Endothelial cell of umbilical vein (primary cell): ENCODE measurements around the gene SAPCD2. TPM values are rescaled to one million over a fixed set of nuclear protein-coding genes. Genes with fewer than 3 reads are reported as not detected.

Experiments
- BruUV-seq: library from RNA; stranded (reverse); fragments of 400-500 nt; replicated peaks from 2 replicates; lab custom pipeline; 2021; lab: Mats Ljungman, UMichigan
- CTCF ChIA-PET: fragments of 300-600, 350-600 bp; sonication (Branson Sonifier 250); formaldehyde crosslinking; loops from one replicate; lab custom pipeline; 2021; ENCODE audit warnings: antibody characterized with exemption, inconsistent platforms; lab: Charles Lee
- POLR2A ChIA-PET: fragments of 300-600, 350-600 bp; sonication (Branson Sonifier 250); formaldehyde crosslinking; loops from one replicate; lab custom pipeline; 2021; ENCODE audit warnings: antibody characterized with exemption, inconsistent platforms; lab: Charles Lee
- DNase-seq: peaks from one replicate; pipeline ENCODE4 v3.0.0-alpha.2; 2011; ENCODE audit warnings: low read depth, low spot score
- FAIRE-seq: peaks from 2 replicates; lab custom pipeline; 2011; peaks lifted over from hg19 to GRCh38; lab: Jason Lieb, UNC
- H2AFZ ChIP-seq: 2 replicates; pipeline ENCODE4 v1.6.0; 2012; ENCODE audit warnings: low read depth, low read length, control low read depth, inconsistent platforms
- H3K27ac ChIP-seq: 2 replicates; pipeline ENCODE4 v1.5.1; 2011; ENCODE audit warnings: low read depth, mild to moderate bottlenecking, control low read depth, low read length, moderate library complexity; ENCODE audit not compliant: insufficient read depth
- H3K27me3 ChIP-seq, 2 experiments: 2 replicates each; pipeline versions ENCODE4 v1.6.0 to v1.6.1; 2011; ENCODE audit warnings: low read length in 2 of 2, mixed read lengths in 1 of 2; ENCODE audit not compliant: control insufficient read depth in 2 of 2, insufficient read depth in 2 of 2
- H3K36me3 ChIP-seq, 2 experiments: 2 replicates in 1 of 2; 3 replicates in 1 of 2; pipeline ENCODE4 v1.5.1; 2011; ENCODE audit warnings: low read length in 2 of 2, mild to moderate bottlenecking in 1 of 2, moderate library complexity in 1 of 2; ENCODE audit not compliant: control insufficient read depth in 2 of 2, insufficient read depth in 2 of 2; ENCODE audit errors: extremely low read depth in 1 of 2
- H3K4me1 ChIP-seq: 3 replicates; pipeline ENCODE4 v1.5.1; 2011; ENCODE audit warnings: mild to moderate bottlenecking, low read length; ENCODE audit not compliant: control insufficient read depth, insufficient read depth; ENCODE audit errors: extremely low read depth
- H3K4me2 ChIP-seq: 2 replicates; pipeline ENCODE4 v1.6.1; 2011; ENCODE audit warnings: low read length, control low read depth, mixed read lengths; ENCODE audit not compliant: insufficient read depth
- H3K4me3 ChIP-seq, 3 experiments: fragments of 200-600 bp in 1 of 3; sonication (generic), shearing (Covaris generic) in 1 of 3; replicated peaks in 1 of 3; 2 replicates each; pipeline ENCODE4 v1.5.1; 2011 to 2016; ENCODE audit warnings: control low read depth in 3 of 3, low read length in 3 of 3, mild to moderate bottlenecking in 2 of 3, inconsistent platforms in 1 of 3, low read depth in 1 of 3, moderate library complexity in 1 of 3; ENCODE audit not compliant: insufficient read depth in 1 of 3
- H3K79me2 ChIP-seq: 2 replicates; pipeline ENCODE4 v1.6.0; 2012; ENCODE audit warnings: low read length, inconsistent platforms; ENCODE audit not compliant: control insufficient read depth, insufficient read depth
- H3K9ac ChIP-seq: replicated peaks from 2 replicates; pipeline ENCODE3; 2011; ENCODE audit warnings: low read length, control low read depth; ENCODE audit not compliant: insufficient read depth; ENCODE audit errors: extremely low read depth
- H3K9me1 ChIP-seq: replicated peaks from 3 replicates; pipeline ENCODE4 v1.6.0; 2011; ENCODE audit warnings: mild to moderate bottlenecking, low read length; ENCODE audit not compliant: control insufficient read depth, insufficient read depth; ENCODE audit errors: extremely low read depth
- H3K9me3 ChIP-seq: replicated peaks from 2 replicates; pipeline ENCODE4 v1.5.1; 2012; ENCODE audit warnings: low read length, inconsistent platforms; ENCODE audit not compliant: control insufficient read depth, insufficient read depth
- H4K20me1 ChIP-seq: replicated peaks from 2 replicates; pipeline ENCODE3; 2011; ENCODE audit warnings: mild to moderate bottlenecking, low read length; ENCODE audit not compliant: control insufficient read depth, insufficient read depth; ENCODE audit errors: extremely low read depth
- CTCF ChIP-seq, 2 donors: IDR thresholded peaks; 1 replicate in 1 of 2; 2 replicates in 1 of 2; pipeline ENCODE4 v1.5.1; 2011; ENCODE audit warnings: low read length in 2 of 2, mild to moderate bottlenecking in 2 of 2, moderate library complexity in 2 of 2, control low read depth in 1 of 2, inconsistent platforms in 1 of 2, low read depth in 1 of 2; ENCODE audit not compliant: insufficient read depth in 1 of 2; ENCODE audit errors: extremely low read depth in 1 of 2
- EZH2 ChIP-seq: IDR thresholded peaks from 2 replicates; pipeline ENCODE4 v1.6.1; 2012; ENCODE audit warnings: borderline replicate concordance, low read depth, mild to moderate bottlenecking, moderate library complexity, low read length, inconsistent platforms; ENCODE audit not compliant: severe bottlenecking
- FOS ChIP-seq: IDR thresholded peaks from 2 replicates; pipeline ENCODE4 v1.6.1; 2011; ENCODE audit warnings: mild to moderate bottlenecking, low read length, moderate library complexity, borderline replicate concordance; ENCODE audit not compliant: insufficient read depth
- GATA2 ChIP-seq: IDR thresholded peaks from 2 replicates; pipeline ENCODE4 v1.7.0; 2011; ENCODE audit warnings: low read depth, mild to moderate bottlenecking, moderate library complexity, mixed read lengths, low read length; ENCODE audit not compliant: insufficient read length, insufficient read depth
- JUN ChIP-seq: IDR thresholded peaks from 2 replicates; pipeline ENCODE4 v1.6.1; 2011; ENCODE audit warnings: borderline replicate concordance, low read depth; ENCODE audit not compliant: insufficient read length, insufficient read depth
- MAX ChIP-seq: IDR thresholded peaks from 2 replicates; pipeline ENCODE4 v1.6.1; 2011; ENCODE audit not compliant: insufficient read depth, insufficient read length
- MYC ChIP-seq: IDR thresholded peaks from one replicate; pipeline ENCODE4 v1.6.1; 2011; ENCODE audit warnings: mild to moderate bottlenecking, low read depth, low read length
- POLR2A ChIP-seq: IDR thresholded peaks from 2 replicates; pipeline ENCODE4 v1.6.1; 2012; ENCODE audit warnings: low read depth, mild to moderate bottlenecking, control low read depth, low read length
- POLR2AphosphoS5 ChIP-seq: IDR thresholded peaks from 2 replicates; pipeline ENCODE4 v1.6.1; 2012; ENCODE audit warnings: low read depth, mild to moderate bottlenecking, control low read depth, low read length, moderate library complexity; ENCODE audit not compliant: insufficient read depth
- dilution Hi-C: fragments of 300-500 bp; cut with MboI; formaldehyde crosslinking; loops from one replicate; pipeline ENCODE4 v1.15.0; 2019; ENCODE audit warnings: low sequenced_read_pairs; ENCODE audit not compliant: extremely low pct_ligation_motif_present
- intact Hi-C: fragments of 100-400 bp; cut with micrococcal nuclease; formaldehyde crosslinking; loops from one replicate; pipeline ENCODE4 v1.10.0; 2022
- polyA plus RNA-seq, 4 experiments: library from polyadenylated mRNA; depleted of rRNA in 3 of 4; stranded (reverse) in 3 of 4; unstranded in 1 of 4; fragments of >200 nt; gene quantifications; 2 replicates each; pipeline versions ENCODE4 v1.2.1 to v1.2.3, GENCODE V29; 2011 to 2012; ENCODE audit warnings: missing spikeins in 1 of 4
- total RNA-seq: library from RNA; stranded (reverse); gene quantifications from 2 replicates; pipeline ENCODE4 v1.2.3, GENCODE V29; 2021

Gene SAPCD2
- total and polyA plus RNA-seq, 2 donors (not counting 3 experiments of a cell fraction or from before 2014, with no cell fraction given) = 11.5 to 27.8 TPM

- H3K4me3 ChIP-seq = no peak overlapping the region
- no peaks in the 10 kb centered on the region for H3K4me1 ChIP-seq
- intact Hi-C loops = no loop called here
- no peaks in the 10 kb centered on the region for H3K79me2 ChIP-seq
- dilution Hi-C loops = no loop called here
- H3K27me3 ChIP-seq = no peaks in the 10 kb centered on the region
- no peaks in the 10 kb centered on the region for H3K9me3 ChIP-seq
- ChIA-PET CTCF (interaction anchor here (1.7 kb wide), 1 partner anchor 21 kb away, joined by 3 read pairs; no protein-coding TSS in a partner anchor), POLR2A (interaction anchor here (0.6 kb wide), 2 partner anchors 21 kb away, joined by 3 to 4 read pairs; no protein-coding TSS in a partner anchor)
- H3K9me1 ChIP-seq = no peaks in the 10 kb centered on the region
- TF ChIP-seq POLR2A = no peak
- TF ChIP-seq CTCF (IDR thresholded peaks at IDR 0.05; ENCODE audit: extremely low read depth in 1 of 2, insufficient read depth in 1 of 2, low read depth in 1 of 2, low read length in 2 of 2) = no peak
- TF ChIP-seq EZH2 = no peak
- TF ChIP-seq MAX = no peak
- TF ChIP-seq POLR2AphosphoS5 = no peak
- TF ChIP-seq GATA2 = no peak
- no peak for TF ChIP-seq FOS
- TF ChIP-seq MYC = no peak
- no peak for TF ChIP-seq JUN
- no peak for FAIRE-seq
- H2AFZ ChIP-seq = no peak overlapping the region
- BruUV-seq = no TSS peak
- no peak overlapping the region for H3K27ac ChIP-seq
- H3K9ac ChIP-seq = no peak overlapping the region
- H3K4me2 ChIP-seq = no peak overlapping the region
- peaks cover under 1 to 45% of the 10 kb centered on the region in 2 experiments for H3K36me3 ChIP-seq
- H4K20me1 ChIP-seq = no peaks in the 10 kb centered on the region
- no peak for DNase-seq
Observed at GRCh38 chr9:137096785-137097546, 26.6 kb upstream of the SAPCD2 start.
